ENCODE data around the gene NOTCH2. TPM values are rescaled to one million over a fixed set of nuclear protein-coding genes. Genes with fewer than 3 reads are reported as not detected.

NOTCH2 gene
- total RNA-seq, 1 experiment from 2014 or later = 62.9 TPM

- H3K36me3 ChIP-seq (ENCODE audit: control insufficient read depth in 1 of 2, insufficient read depth in 2 of 2, low read length in 2 of 2) = peaks cover 3 to 49% of the 10 kb centered on the region in 2 experiments; a peak in 3 of 4 replicates
- CTCF ChIA-PET = interaction anchor here (1.2 kb wide), 1 partner anchor 14 kb away, joined by 6 read pairs; no protein-coding TSS in a partner anchor
- ATAC-seq (no peak), DNase-seq (ENCODE audit: low read depth, low spot score) (no peak)
- RAD21 ChIA-PET (ENCODE audit: low non-redundant PET in 1 of 2, low total read pairs in 2 of 2, uncharacterized antibody in 2 of 2, unreplicated experiment in 2 of 2) = no interaction called here
- TF ChIP-seq REST (IDR thresholded peaks at IDR 0.05; ENCODE audit: low read depth) (no peak), FOSL1 (IDR thresholded peaks at IDR 0.05; ENCODE audit: low read depth) (no peak), SRF (IDR thresholded peaks at IDR 0.05; ENCODE audit: low read depth) (no peak), POLR2AphosphoS5 (IDR thresholded peaks at IDR 0.05; ENCODE audit: low read depth, low read length) (no peak), SIN3A (IDR thresholded peaks at IDR 0.05; ENCODE audit: low read depth) (no peak), EZH2 (IDR thresholded peaks at IDR 0.05) (no peak), ELF1 (IDR thresholded peaks at IDR 0.05; ENCODE audit: borderline replicate concordance, low read depth) (no peak), YY1 (IDR thresholded peaks at IDR 0.05; ENCODE audit: extremely low read depth, insufficient replicate concordance, low read depth, low read length) (no peak), RAD21 (IDR thresholded peaks at IDR 0.05; ENCODE audit: low read depth) (no peak), ZBTB33 (IDR thresholded peaks at IDR 0.05; ENCODE audit: extremely low read depth, insufficient replicate concordance, low read length) (no peak), POLR2A (IDR thresholded peaks at IDR 0.05; ENCODE audit: borderline replicate concordance, extremely low read depth, insufficient read depth, insufficient read length) (no peak), EZH2phosphoT487 (IDR thresholded peaks at IDR 0.05; ENCODE audit: borderline replicate concordance) (no peak), JUND (IDR thresholded peaks at IDR 0.05) (no peak), ATF3 (IDR thresholded peaks at IDR 0.05) (no peak), ZNF274 (IDR thresholded peaks at IDR 0.05; ENCODE audit: low read depth, low read length) (no peak)
- no peak overlapping the region for H3K27ac ChIP-seq (ENCODE audit: low read depth, low read length)
- no TSS peak for BruUV-seq (replicated peaks)
- H3K27me3 ChIP-seq (ENCODE audit: insufficient read depth, low read length) = no peaks in the 10 kb centered on the region
- no peaks in the 10 kb centered on the region for H3K79me2 ChIP-seq (ENCODE audit: insufficient read depth, low read length)
- H3K9ac ChIP-seq (ENCODE audit: low read length) = no peak overlapping the region
- H2AFZ ChIP-seq (ENCODE audit: low read depth, low read length, poor library complexity, severe bottlenecking) = no peak overlapping the region
- intact Hi-C loops (cut with micrococcal nuclease) = no loop called here
- no peaks in the 10 kb centered on the region for H3K9me2 ChIP-seq (ENCODE audit: insufficient read depth)
- POLR2A ChIA-PET = no interaction called here
- H3K4me1 ChIP-seq (ENCODE audit: control insufficient read depth in 1 of 2, insufficient read depth in 2 of 2, low read length in 2 of 2) = no peaks in the 10 kb centered on the region
- peaks cover 0 to 10% of the 10 kb centered on the region in 2 experiments; a peak in 1 of 4 replicates for H3K9me3 ChIP-seq (ENCODE audit: control insufficient read depth in 1 of 2, insufficient read depth in 1 of 2, low read depth in 1 of 2, low read length in 2 of 2)
- H3K4me3 ChIP-seq (replicated peaks in 1 of 2; ENCODE audit: low read depth in 1 of 2, low read length in 2 of 2) = no peak overlapping the region
- H4K20me1 ChIP-seq (ENCODE audit: insufficient read depth) = no peaks in the 10 kb centered on the region
- H3K4me2 ChIP-seq (ENCODE audit: low read length) = no peak overlapping the region
Observed at GRCh38 chr1:119935373-119935772, 134.1 kb downstream of the NOTCH2 start.

Measured in HCT116 (cell line).